Esophagus mucosa (tissue), 1 donor: Measurements from ENCODE around the gene AKAP17A. TPM values are rescaled to one million over a fixed set of nuclear protein-coding genes. Genes with fewer than 3 reads are reported as not detected.
"Not testable (repeated sequence)": the region's sequence is repeated elsewhere in the genome, so short reads cannot be mapped to it uniquely, and the experiment has no call there.

ENCODE experiments used
- ATAC-seq: fragments of 200-7000 bp; cut with Tn5 transposase; one replicate; pipeline ENCODE4 v1.9.1; 2020
- total RNA-seq: library from RNA; stranded (reverse); gene quantifications from one replicate; pipeline ENCODE4 v1.2.4, GENCODE V29; 2023
- donor health status: DM: yes; HTN: yes; CAD: no.

The AKAP17A gene
- 13.0 TPM for total RNA-seq

- ATAC-seq, result peak; percentile 96
These were observed at the start of gene AKAP17A for GRCh38 chrX:1591102-1591862. Gene AKAP17A (plus strand): TSS chrX:1591604. CDS start chrX:1593463, 1,859 bp downstream.

- ATAC-seq, result no peak
These were observed 48.2 kb upstream of the AKAP17A start for GRCh38 chrX:1542994-1543725.

- no peak for ATAC-seq
These were observed 45.5 kb upstream of the AKAP17A start for GRCh38 chrX:1545776-1546408.

- ATAC-seq, result no peak
These were observed 44.6 kb upstream of the AKAP17A start for GRCh38 chrX:1546691-1547251.

GRCh38 chrX:1551959-1552546, 39.4 kb upstream of the AKAP17A start:
- no peak for ATAC-seq

- ATAC-seq, result peak; percentile 59
These were observed 36.8 kb upstream of the AKAP17A start for GRCh38 chrX:1554469-1555210.

- ATAC-seq, result no peak
These were observed 36.0 kb upstream of the AKAP17A start for GRCh38 chrX:1555370-1555769.

- not testable (repeated sequence) for ATAC-seq
These were observed 34.0 kb upstream of the AKAP17A start for GRCh38 chrX:1557442-1557841.

GRCh38 chrX:1558761-1559468, 32.5 kb upstream of the AKAP17A start:
- ATAC-seq, result no peak

GRCh38 chrX:1561164-1561563, 30.2 kb upstream of the AKAP17A start:
- ATAC-seq, result no peak

- ATAC-seq, result not testable (repeated sequence)
These were observed 27.3 kb upstream of the AKAP17A start for GRCh38 chrX:1564077-1564476.

- no peak for ATAC-seq
These were observed 26.4 kb upstream of the AKAP17A start for GRCh38 chrX:1564750-1565683.

GRCh38 chrX:1574181-1574580, 17.2 kb upstream of the AKAP17A start:
- not testable (repeated sequence) for ATAC-seq

GRCh38 chrX:1576201-1576992, 15.0 kb upstream of the AKAP17A start:
- no peak for ATAC-seq

- ATAC-seq, result no peak
These were observed 13.6 kb upstream of the AKAP17A start for GRCh38 chrX:1577845-1578244.

GRCh38 chrX:1578511-1579173, 12.8 kb upstream of the AKAP17A start:
- ATAC-seq, result no peak

- ATAC-seq, result peak; percentile 71
These were observed 10.3 kb upstream of the AKAP17A start for GRCh38 chrX:1581132-1581531.

GRCh38 chrX:1582686-1583437, 8.5 kb upstream of the AKAP17A start:
- peak; percentile 57 for ATAC-seq
